ENCODE results near the gene JAZF1. TPM values are rescaled to one million over a fixed set of nuclear protein-coding genes. Genes with fewer than 3 reads are reported as not detected.

JAZF1 gene
- total and polyA plus RNA-seq, 8 donors: 0.58 to 16.7 (median 7.2) TPM

GRCh38 chr7:27940341-27940740 lies 240.3 kb downstream of the JAZF1 start:
- Histone ChIP-seq H3K9me3 (no peaks in the 10 kb centered on the region), H3K27me3 (no peaks in the 10 kb centered on the region), H3K4me3 (no peak overlapping the region), H3K27ac (no peak overlapping the region), H3K36me3 (no peaks in the 10 kb centered on the region), H3K4me1 (peaks cover 0 to 12% (median 3%) of the 10 kb centered on the region in 4 donors)
- WGBS, 5 donors: 84 to 90% (median 86%) methylated on average over 8 to 9 of the region's 9 CpGs
- TF ChIP-seq POLR2A (IDR thresholded peaks at IDR 0.05): no peak
- TF ChIP-seq CTCF (IDR thresholded peaks at IDR 0.05): no peak
- TF ChIP-seq EP300 (IDR thresholded peaks at IDR 0.05): no peak
- TF ChIP-seq POLR2AphosphoS5 (IDR thresholded peaks at IDR 0.05): no peak
- intact Hi-C loops (cut with DNase I; ENCODE audit: low total_unique reads): no loop called here
- DNase-seq: no peak

- TF ChIP-seq EP300 (IDR thresholded peaks at IDR 0.05) (no peak), POLR2AphosphoS5 (IDR thresholded peaks at IDR 0.05) (no peak), CTCF (IDR thresholded peaks at IDR 0.05) (no peak), POLR2A (IDR thresholded peaks at IDR 0.05) (no peak)
- no peak overlapping the region for H3K27ac ChIP-seq
- peaks cover 0 to 12% (median 3%) of the 10 kb centered on the region in 4 donors for H3K4me1 ChIP-seq
- no peak for DNase-seq
- no peaks in the 10 kb centered on the region for H3K9me3 ChIP-seq
- intact Hi-C loops (cut with DNase I; ENCODE audit: low total_unique reads): no loop called here
- WGBS, 5 donors: 87 to 95% (median 90%) methylated on average over 7 to 10 of the region's 10 CpGs
- no peak overlapping the region for H3K4me3 ChIP-seq
- no peaks in the 10 kb centered on the region for H3K36me3 ChIP-seq
- H3K27me3 ChIP-seq: no peaks in the 10 kb centered on the region
Observed at GRCh38 chr7:27939893-27940292, 240.7 kb downstream of the JAZF1 start.

- H3K27ac ChIP-seq: no peak overlapping the region
- DNase-seq: no peak
- H3K9me3 ChIP-seq: no peaks in the 10 kb centered on the region
- intact Hi-C loops (cut with DNase I; ENCODE audit: low total_unique reads): no loop called here
- peaks cover 0 to 19% (median 3%) of the 10 kb centered on the region in 4 donors for H3K4me1 ChIP-seq
- no peak overlapping the region for H3K4me3 ChIP-seq
- TF ChIP-seq EP300 (IDR thresholded peaks at IDR 0.05) (no peak), POLR2AphosphoS5 (IDR thresholded peaks at IDR 0.05) (no peak), CTCF (IDR thresholded peaks at IDR 0.05) (no peak), POLR2A (IDR thresholded peaks at IDR 0.05) (no peak)
- no peaks in the 10 kb centered on the region for H3K27me3 ChIP-seq
- H3K36me3 ChIP-seq: no peaks in the 10 kb centered on the region
Observed at GRCh38 chr7:27936768-27937102, 243.9 kb downstream of the JAZF1 start.

GRCh38 chr7:27936047-27936767 lies 244.4 kb downstream of the JAZF1 start:
- peaks cover 0 to 19% (median 3%) of the 10 kb centered on the region in 4 donors for H3K4me1 ChIP-seq
- intact Hi-C loops (cut with DNase I; ENCODE audit: low total_unique reads): no loop called here
- H3K4me3 ChIP-seq: no peak overlapping the region
- no peaks in the 10 kb centered on the region for H3K36me3 ChIP-seq
- no peaks in the 10 kb centered on the region for H3K27me3 ChIP-seq
- DNase-seq: no peak
- H3K27ac ChIP-seq: no peak overlapping the region
- WGBS, 5 donors: 71 to 85% (median 83%) methylated on average over 6 of the region's 6 CpGs
- TF ChIP-seq CTCF (IDR thresholded peaks at IDR 0.05): no peak
- TF ChIP-seq POLR2A (IDR thresholded peaks at IDR 0.05): no peak
- TF ChIP-seq POLR2AphosphoS5 (IDR thresholded peaks at IDR 0.05): no peak
- TF ChIP-seq EP300 (IDR thresholded peaks at IDR 0.05): no peak
- H3K9me3 ChIP-seq: no peaks in the 10 kb centered on the region
